Measurements from ENCODE around the gene BLOC1S5. TPM values are rescaled to one million over a fixed set of nuclear protein-coding genes. Genes with fewer than 3 reads are reported as not detected.

BLOC1S5 gene
- total RNA-seq, 1 experiment from 2014 or later, result 9.1 TPM

GRCh38 chr6:8026800-8027199 lies 37.4 kb downstream of the BLOC1S5 start:
- H2AFZ ChIP-seq (ENCODE audit: low read length), result no peak overlapping the region
- no peaks in the 10 kb centered on the region for H4K20me1 ChIP-seq (ENCODE audit: low read length)
- H3K79me2 ChIP-seq (ENCODE audit: low read length), result no peaks in the 10 kb centered on the region
- no peaks in the 10 kb centered on the region for H3K27me3 ChIP-seq (ENCODE audit: low read length)
- no peaks in the 10 kb centered on the region for H3F3A ChIP-seq (ENCODE audit: low read length, unreplicated experiment)
- intact Hi-C loops (cut with micrococcal nuclease), result no loop called here
- CTCF ChIA-PET, result no interaction called here
- no peak for TF ChIP-seq CTCF (conservative IDR thresholded peaks at IDR 0.05; ENCODE audit: low read depth, low read length)
- no peak for TF ChIP-seq EZH2phosphoT487 (IDR thresholded peaks at IDR 0.05; ENCODE audit: borderline replicate concordance, low read length)
- no peak for TF ChIP-seq EZH2 (IDR thresholded peaks at IDR 0.05; ENCODE audit: low read length, unreplicated experiment)
- no peaks in the 10 kb centered on the region for H3K36me3 ChIP-seq (ENCODE audit: low read depth, low read length)
- BruUV-seq (replicated peaks), result no TSS peak
- no peak overlapping the region for H3K9ac ChIP-seq (ENCODE audit: low read length)
- ATAC-seq (no peak), DNase-seq (no peak)
- H3K27ac ChIP-seq (ENCODE audit: low read length), result no peak overlapping the region
- no peak overlapping the region for H3K4me3 ChIP-seq (ENCODE audit: low read length)
- POLR2A ChIA-PET (ENCODE audit: unreplicated experiment), result no interaction called here
- no peak overlapping the region for H3K4me2 ChIP-seq (ENCODE audit: low read length)
- no peaks in the 10 kb centered on the region for H3K9me2 ChIP-seq (replicated peaks; ENCODE audit: low read length)
- peaks cover 4% of the 10 kb centered on the region; the same call in 1 of the 2 replicates for H3K4me1 ChIP-seq (ENCODE audit: insufficient read depth, low read length)
- H3K9me3 ChIP-seq (ENCODE audit: low read length), result no peaks in the 10 kb centered on the region

GRCh38 chr6:8025191-8025590 lies 39.0 kb downstream of the BLOC1S5 start:
- Histone ChIP-seq H3K9ac (ENCODE audit: low read length) (no peak overlapping the region), H3K4me3 (ENCODE audit: low read length) (no peak overlapping the region), H3K4me2 (ENCODE audit: low read length) (no peak overlapping the region), H3F3A (ENCODE audit: low read length, unreplicated experiment) (no peaks in the 10 kb centered on the region), H4K20me1 (ENCODE audit: low read length) (no peaks in the 10 kb centered on the region), H2AFZ (ENCODE audit: low read length) (no peak overlapping the region), H3K9me3 (ENCODE audit: low read length) (no peaks in the 10 kb centered on the region), H3K9me2 (replicated peaks; ENCODE audit: low read length) (no peaks in the 10 kb centered on the region), H3K79me2 (ENCODE audit: low read length) (no peaks in the 10 kb centered on the region), H3K27ac (ENCODE audit: low read length) (no peak overlapping the region), H3K36me3 (ENCODE audit: low read depth, low read length) (no peaks in the 10 kb centered on the region), H3K4me1 (ENCODE audit: insufficient read depth, low read length) (peaks cover 4% of the 10 kb centered on the region; the same call in 1 of the 2 replicates), H3K27me3 (ENCODE audit: low read length) (no peaks in the 10 kb centered on the region)
- intact Hi-C loops (cut with micrococcal nuclease), result no loop called here
- ChIA-PET CTCF (no interaction called here), POLR2A (ENCODE audit: unreplicated experiment) (no interaction called here)
- ATAC-seq (no peak), DNase-seq (no peak)
- no TSS peak for BruUV-seq (replicated peaks)
- TF ChIP-seq EZH2phosphoT487 (IDR thresholded peaks at IDR 0.05; ENCODE audit: borderline replicate concordance, low read length) (no peak), EZH2 (IDR thresholded peaks at IDR 0.05; ENCODE audit: low read length, unreplicated experiment) (no peak), CTCF (conservative IDR thresholded peaks at IDR 0.05; ENCODE audit: low read depth, low read length) (no peak)

DNA sequence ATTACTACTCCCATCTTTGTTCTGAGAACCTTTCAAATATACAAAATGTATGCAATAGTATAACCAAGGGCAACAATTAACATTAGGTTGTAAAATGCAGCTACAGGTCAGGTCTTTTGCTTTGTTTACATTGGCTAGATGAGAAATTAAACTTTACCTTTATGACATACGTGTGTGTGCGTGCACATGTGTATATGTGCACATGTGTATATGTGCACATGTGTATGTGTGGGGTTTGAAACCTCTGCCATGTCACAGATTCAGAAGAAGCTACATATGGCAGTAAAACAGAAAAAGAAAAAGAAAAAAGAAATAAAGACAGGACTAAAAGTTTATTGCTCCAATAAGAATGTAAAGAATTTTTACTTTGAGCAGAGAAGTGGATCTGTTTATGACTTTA lies 40.6 kb downstream of the BLOC1S5 start:
- no peak for TF ChIP-seq EZH2phosphoT487 (IDR thresholded peaks at IDR 0.05; ENCODE audit: borderline replicate concordance, low read length)
- no peak for TF ChIP-seq CTCF (conservative IDR thresholded peaks at IDR 0.05; ENCODE audit: low read depth, low read length)
- TF ChIP-seq EZH2 (IDR thresholded peaks at IDR 0.05; ENCODE audit: low read length, unreplicated experiment), result no peak
- Histone ChIP-seq H3K4me3 (ENCODE audit: low read length) (no peak overlapping the region), H3K4me1 (ENCODE audit: insufficient read depth, low read length) (peaks cover 4% of the 10 kb centered on the region; the same call in 1 of the 2 replicates), H3K36me3 (ENCODE audit: low read depth, low read length) (no peaks in the 10 kb centered on the region), H3K4me2 (ENCODE audit: low read length) (no peak overlapping the region), H4K20me1 (ENCODE audit: low read length) (no peaks in the 10 kb centered on the region), H3K27me3 (ENCODE audit: low read length) (no peaks in the 10 kb centered on the region), H2AFZ (ENCODE audit: low read length) (no peak overlapping the region), H3K27ac (ENCODE audit: low read length) (no peak overlapping the region), H3K79me2 (ENCODE audit: low read length) (no peaks in the 10 kb centered on the region), H3K9me3 (ENCODE audit: low read length) (no peaks in the 10 kb centered on the region), H3K9me2 (replicated peaks; ENCODE audit: low read length) (no peaks in the 10 kb centered on the region), H3K9ac (ENCODE audit: low read length) (no peak overlapping the region), H3F3A (ENCODE audit: low read length, unreplicated experiment) (no peaks in the 10 kb centered on the region)
- DNase-seq (no peak), ATAC-seq (no peak)
- ChIA-PET POLR2A (ENCODE audit: unreplicated experiment) (no interaction called here), CTCF (no interaction called here)
- intact Hi-C loops (cut with micrococcal nuclease), result no loop called here
- BruUV-seq (replicated peaks), result no TSS peak
